HG03558 (cell line): ENCODE results near the gene AXL.
"Not testable (repeated sequence)": the region's sequence is repeated elsewhere in the genome, so short reads cannot be mapped to it uniquely, and the experiment has no call there.

Source experiments
- ATAC-seq: cut with Tn5 transposase; IDR thresholded peaks from one replicate; pipeline ENCODE4 v1.9.1; 2021; ENCODE audit warnings: moderate number of reproducible peaks; ENCODE audit not compliant: unreplicated experiment; ENCODE audit errors: extremely low read depth

The AXL gene

DNA sequence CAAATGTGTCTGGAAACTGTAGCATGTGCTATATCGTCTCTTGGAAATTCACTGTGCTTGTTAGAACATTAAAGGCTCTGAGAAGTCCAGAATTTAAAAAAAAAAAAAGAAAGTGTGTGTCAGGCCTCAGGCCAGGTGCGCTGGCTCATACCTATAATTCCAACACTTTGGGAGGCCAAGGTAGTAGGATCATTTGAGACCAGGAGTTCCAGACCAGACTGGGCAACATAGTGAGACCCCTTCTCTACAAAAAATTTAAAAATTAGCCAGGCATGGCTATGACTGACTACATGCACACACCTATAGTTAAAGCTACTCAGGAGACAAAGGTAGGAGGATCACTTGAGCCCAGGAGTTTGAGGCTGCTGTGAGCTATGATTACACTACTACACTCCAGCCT, 50.0 kb downstream of the AXL start:
- no peak for ATAC-seq

DNA sequence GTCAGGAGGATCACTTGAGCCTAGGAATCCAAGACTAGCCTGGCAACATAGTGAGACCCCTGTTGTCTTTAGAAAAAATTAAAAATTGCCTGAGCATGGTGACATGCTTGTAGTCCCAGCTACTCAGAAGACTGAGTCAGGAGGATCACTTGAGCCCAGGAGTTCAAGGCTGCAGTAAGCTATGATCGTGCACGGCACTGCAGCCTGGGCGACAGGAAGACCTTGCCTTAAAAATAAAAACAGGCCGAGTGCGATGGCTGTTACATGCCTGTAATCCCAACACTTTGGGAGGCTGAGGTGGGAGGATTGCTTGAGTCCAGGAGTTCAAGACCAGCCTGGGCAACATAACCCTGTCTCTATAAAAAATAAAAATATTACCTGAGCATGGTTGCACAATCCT, 50.5 kb downstream of the AXL start:
- no peak for ATAC-seq

DNA sequence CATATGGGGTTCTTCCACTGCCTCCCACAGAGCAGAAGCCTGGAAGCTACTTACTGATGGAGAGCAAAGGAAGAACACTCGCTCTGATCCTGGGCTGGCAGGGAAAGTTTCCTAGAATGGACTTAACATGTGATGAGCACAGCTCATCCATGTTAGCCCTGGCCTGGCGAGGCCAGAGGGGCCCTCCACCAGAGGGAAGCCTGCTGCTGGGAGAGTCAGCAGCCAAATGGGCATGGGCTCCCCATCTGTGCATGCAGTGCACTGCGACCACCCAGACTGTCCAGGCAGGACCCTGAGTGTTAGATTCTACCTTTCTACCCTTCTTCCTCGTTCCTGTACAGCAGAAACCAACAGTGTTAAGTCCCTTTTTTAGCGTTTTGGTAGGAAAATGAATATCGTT, 54.1 kb downstream of the AXL start:
- no peak for ATAC-seq

DNA sequence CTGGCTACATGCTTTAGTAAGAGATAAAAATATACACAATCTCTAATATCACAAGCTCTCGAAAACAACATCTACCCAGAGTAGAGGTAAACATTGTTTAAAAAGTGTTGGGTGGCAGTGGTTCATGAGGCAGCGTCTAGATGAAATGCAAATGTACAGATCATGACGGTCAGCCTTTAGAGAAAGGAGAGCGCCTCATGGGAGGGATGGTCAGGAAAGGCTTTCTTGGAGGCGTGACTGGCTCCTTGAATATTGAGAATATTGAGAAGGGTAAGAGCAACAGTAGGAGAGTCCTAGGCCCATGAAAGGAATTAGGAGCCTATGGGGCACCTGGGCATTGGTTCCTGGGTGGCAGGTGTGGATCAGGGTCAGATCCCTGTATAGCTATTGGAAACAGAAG, 55.8 kb downstream of the AXL start:
- ATAC-seq: no peak

DNA sequence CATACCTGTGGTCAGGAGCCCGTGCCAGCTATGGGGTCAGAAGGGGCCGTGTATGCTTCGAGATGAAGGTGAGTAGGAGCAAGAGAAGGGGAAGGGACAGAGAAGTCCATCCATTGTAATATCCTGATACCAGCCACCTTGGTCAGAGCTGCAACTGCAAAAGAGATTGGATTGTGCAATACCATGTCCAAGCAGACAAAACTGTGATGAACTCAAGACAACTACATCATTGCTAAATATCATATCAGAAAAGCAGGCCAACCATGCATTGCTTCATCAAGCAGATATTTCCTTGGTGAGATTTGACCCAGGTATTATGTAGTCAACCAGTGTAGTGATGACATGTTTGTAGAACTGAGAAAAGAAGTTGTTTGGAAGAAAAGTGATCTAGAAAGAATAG, 57.2 kb downstream of the AXL start:
- ATAC-seq: no peak

DNA sequence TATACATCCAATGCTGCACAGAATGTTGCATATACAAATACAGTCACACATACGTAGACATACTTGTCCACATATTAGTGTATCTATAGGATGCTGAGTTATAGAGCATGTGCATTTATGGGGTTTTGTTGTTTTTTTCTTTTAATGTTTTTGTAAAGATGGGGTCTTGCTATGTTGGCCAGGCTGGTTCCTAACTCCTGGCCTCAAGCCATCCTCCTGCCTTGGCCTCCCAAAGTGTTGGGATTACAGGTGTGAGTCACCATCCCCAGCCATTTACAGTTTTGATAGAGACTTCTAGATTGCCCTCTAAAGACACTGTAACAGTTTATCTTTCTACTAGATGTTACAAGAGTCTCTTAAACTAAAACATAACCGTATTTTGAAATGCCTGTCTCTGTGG, 59.5 kb downstream of the AXL start:
- no peak for ATAC-seq

DNA sequence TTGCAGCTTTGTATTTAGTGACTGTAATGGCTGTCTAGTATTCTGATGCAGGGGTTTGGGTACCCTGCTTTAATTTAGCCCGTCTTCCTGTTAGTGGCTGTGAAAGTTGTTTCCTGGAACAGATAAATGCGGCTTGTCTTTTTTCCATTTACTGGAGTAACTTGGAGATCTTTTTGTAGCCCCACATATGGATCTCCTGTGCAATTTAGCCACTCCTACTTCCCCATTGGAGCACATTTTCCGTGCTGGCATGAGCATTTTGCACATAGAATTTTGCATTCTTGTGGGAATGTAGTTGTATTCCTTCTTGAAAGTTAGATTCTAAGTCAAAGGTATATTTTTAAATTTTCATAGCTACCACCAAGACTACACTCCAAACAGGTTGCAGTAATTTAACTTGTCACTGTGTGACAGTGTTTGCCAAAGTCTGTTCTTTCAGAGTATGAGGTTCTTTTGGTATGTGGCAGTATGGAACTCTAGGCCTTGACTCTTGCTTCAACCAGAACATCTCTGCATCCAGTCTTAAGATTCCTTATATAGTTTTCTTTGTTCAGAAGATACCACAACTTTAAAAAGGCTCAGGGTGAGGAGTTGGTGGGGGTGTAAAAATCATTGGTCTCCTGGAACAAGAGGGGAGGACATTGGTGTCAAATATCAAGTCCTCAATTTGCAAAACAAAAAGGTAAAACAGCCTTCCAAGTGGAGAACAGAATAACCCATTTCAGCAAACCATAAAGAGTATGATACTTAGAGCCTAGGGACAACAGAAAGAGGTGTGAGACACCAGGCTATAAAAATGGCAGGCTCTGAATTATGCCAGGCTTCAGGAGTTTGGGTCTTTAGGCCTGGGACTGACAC, 69.9 kb downstream of the AXL start:
- no peak for ATAC-seq

DNA sequence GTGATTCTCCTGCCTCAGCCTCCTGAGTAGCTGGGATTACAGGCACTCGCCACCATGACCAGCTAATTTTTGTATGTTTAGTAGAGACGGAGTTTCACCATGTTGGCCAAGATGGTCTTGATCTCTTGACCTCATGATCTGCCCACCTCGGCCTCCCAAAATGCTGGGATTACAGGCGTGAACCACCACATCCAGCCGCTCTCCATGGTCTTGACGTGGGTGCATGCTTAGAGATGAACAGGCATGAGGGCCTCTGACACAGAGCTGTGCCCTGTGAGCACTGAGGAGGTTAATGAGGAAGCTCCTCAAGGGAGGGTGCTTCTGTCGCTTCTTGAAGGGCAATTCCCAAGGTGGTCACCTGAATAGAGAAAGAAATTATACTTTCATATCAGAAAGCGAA, 70.8 kb downstream of the AXL start:
- ATAC-seq: not testable (repeated sequence)

DNA sequence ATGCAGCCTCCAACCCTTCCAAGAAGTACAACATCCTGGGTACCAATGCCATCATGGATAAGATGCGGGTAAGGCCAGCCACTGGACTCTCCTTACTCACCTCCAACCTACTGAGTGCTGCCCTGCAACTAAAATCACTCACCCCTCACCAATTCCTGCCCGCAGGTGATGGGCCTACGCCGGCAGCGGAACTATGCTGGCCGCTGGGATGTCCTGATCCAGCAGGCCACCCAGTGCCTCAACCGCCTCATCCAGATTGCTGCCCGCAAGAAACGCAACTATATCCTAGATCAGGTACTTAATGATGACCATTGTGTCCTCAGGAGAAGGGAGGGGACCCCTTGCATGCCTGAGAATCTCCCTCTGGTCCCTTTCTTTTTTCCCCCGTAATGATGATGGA, 75.4 kb downstream of the AXL start:
- ATAC-seq: no peak

DNA sequence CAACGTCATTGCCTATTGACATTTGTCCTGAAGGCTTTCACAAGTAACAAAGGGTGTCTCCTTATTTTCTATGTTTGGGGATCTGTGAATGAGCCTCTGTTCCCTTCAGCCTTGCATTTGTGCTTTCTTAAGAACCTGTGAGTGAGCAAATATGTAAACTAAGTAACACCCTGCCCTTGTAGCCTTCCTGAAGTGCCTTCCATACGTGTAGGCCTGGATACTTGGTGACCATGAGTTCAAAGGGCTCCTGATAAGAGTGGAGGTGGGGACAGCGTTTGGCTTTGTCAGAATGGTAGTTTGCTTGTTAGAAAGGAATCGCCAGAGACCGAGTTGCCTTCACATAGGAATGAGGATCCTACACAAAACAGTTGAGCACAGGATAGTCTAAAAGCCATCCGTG, 76.5 kb downstream of the AXL start:
- ATAC-seq: no peak

DNA sequence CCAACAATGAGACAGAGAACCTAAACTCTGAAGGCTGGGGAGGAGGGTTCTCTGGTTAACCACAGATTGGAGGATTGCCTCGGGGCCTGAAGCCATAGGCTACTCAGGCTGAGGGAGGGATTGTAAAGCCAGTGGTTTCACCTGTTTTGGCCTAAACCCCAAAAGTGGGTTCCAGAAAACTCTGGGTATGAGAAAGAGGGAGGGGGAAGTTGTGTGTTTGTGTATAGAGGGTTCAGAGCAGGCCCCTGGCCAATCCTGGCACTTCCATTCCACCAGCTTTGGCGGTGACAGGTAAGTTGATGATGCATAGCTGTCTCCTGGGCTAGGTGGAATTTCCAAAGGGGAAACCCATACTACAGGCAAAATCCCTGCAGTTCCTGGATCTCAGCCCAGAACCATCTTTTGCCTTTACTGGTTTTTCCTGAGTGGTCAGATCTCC, 77.4 kb downstream of the AXL start:
- no peak for ATAC-seq

DNA sequence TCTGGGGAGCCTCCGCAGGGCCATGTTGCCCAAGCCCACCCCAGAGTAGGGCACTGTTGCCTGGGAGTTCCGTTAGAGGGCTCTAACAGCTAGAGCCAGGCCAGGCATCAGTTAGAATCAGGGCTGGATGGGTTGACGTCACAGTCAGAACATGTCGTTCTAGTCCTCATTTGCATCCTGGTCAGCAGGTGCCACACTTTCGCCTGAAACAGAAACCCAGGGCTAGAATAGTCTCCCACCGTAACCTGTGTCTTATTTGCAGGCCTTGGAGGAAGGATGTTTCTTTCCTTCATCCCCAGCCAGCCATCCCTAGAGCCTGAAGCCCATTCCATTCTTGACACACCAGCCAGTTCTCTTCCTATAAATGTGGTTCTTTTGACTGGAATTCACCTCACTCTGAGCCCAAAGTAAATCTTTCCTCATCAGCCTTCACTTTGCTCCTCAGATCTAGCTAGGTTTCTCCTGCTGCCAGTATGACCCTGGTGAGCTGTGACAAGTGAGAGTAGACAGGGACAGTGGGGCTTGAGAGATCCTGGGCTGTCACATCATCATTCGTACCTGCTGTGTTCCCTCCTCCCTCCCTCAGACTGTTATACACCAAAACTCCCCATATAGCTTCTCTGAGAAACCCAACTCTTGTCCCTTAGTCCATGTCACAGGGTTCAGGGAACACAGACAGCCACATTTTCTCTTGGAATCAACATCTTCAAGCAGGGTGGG, 78.8 kb downstream of the AXL start:
- no peak for ATAC-seq

DNA sequence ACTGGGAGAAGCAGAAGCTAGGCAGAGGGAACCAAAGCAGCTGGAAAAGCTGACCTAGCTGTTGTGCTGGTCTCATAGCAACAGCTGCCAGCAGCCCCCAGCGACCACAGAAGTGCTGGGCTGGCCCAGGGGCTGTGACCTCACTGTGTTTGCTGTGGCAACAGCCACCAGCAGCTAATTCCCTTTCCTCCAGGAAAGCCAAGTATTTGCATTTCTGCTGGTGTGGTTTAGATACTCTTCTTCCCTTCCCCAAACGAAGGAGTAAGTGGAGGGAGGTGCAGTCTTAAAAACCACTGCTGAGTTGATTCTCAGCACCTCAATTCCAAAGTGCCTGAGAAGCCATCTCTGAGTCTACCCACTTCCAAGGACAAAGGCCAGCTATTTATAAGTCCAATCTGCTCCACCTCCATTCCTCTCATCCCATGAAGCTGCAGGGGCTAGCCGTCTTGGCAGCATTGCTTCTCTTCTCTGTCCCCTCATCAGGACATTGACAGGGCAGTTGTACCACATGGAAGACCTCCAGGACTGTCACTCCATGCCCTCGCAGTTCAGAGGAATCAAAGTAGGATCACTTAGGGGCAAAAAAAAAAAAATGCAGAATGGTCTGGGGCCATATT, 79.4 kb downstream of the AXL start:
- ATAC-seq: no peak

DNA sequence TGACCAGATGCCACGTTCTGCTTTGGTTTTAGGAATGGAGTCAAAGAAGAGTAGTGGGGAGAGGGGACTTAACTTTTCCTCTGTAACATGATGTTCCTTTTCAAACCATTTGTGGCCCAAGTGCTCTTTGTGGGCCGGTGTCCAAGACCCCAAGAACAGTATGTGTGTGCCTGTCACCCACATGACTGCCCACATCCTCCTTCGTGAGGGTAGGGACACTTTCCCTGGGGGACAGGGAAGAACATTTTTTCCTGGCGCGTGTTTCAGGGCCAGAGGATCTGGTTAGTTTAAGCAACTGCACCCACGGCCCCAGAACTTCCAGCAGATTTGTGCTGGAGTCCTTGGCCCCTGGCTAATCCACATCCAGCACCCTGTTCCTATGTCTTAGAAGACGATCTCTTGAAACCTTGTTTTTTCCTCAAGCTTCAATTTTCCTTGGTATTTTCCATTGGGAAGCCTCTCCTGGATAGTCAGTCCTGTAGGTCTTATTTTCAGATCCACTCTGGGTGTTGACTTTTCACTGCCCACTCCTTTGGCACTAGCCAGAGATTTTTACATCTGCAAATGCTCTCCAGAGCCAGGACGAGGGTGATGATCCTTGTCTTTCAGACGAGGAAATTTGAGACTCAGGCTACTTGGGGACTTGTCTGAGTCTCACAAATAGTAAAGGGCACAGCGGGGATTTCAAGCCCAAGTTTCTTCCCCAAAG, 80.2 kb downstream of the AXL start:
- ATAC-seq: no peak

DNA sequence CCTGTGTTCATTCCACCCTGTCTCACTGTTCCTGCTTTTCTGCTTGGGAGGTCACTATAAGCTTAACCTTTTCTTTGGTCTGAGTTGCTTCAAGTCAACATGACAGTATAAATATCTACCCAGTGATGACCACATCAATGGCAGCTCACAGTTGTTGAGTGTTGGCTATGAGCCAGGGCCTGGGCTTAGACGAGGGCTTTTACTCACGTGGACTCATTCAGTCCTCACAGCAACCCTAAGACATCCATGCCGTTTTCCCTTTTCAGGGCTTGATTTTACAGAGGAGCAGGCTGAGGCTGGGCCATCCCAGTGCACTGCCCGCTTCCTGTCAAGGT, 80.7 kb downstream of the AXL start:
- ATAC-seq: no peak

DNA sequence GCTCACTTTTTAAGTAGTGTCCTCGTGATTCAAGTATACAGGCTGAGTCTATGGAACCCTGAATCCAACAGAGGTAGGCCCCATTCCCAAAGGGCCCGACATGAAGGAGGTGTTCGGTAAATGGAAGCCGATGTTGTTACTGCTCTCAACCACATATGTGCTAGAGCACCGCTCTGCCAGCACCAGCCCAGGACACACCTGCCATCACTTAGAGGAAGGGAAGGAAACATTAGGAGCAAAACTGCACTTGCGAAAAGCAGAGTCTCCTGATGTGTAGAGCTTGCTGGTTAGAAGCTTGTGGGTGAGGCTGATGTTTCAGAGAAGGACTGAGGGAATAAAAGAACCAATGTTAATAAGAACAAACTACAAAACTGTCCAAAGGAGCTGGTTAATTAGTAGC, 81.5 kb downstream of the AXL start:
- no peak for ATAC-seq

DNA sequence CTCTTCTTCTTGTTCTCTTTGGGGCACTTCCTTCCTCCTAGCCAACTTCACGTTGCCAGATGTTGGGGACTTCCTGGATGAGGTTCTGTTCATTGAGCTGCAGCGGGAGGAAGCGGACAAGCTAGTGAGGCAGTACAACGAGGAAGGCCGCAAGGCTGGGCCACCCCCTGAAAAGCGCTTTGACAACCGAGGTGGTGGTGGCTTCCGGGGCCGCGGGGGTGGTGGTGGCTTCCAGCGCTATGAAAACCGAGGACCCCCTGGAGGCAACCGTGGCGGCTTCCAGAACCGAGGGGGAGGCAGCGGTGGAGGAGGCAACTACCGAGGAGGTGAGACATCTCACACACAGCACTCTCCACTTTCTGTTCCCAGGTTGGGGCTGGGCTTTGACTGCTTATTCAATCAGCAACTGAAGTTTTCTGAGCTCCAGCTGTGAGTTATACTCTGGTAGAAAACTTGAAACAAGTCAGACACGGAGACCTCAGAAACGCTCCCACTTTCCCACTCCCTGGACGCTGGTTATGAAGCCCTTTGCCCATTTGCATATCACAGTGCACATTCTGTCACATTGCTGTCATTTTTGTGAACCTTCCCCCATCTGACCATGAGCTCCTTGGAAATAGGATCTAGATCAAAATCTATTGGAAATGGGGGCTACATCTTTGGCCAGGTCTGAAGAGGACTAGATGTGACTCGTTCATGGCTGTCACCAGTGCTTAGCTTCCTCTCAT, 83.8 kb downstream of the AXL start:
- ATAC-seq: no peak

DNA sequence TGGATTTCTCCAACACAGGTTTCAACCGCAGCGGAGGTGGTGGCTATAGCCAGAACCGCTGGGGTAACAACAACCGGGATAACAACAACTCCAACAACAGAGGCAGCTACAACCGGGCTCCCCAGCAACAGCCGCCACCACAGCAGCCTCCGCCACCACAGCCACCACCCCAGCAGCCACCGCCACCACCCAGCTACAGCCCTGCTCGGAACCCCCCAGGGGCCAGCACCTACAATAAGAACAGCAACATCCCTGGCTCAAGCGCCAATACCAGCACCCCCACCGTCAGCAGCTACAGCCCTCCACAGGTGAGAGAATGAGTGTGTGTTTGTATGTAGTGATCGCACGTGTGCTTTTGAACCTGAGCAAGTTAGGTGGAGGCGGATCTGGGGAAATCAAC, 84.9 kb downstream of the AXL start:
- ATAC-seq: no peak

DNA sequence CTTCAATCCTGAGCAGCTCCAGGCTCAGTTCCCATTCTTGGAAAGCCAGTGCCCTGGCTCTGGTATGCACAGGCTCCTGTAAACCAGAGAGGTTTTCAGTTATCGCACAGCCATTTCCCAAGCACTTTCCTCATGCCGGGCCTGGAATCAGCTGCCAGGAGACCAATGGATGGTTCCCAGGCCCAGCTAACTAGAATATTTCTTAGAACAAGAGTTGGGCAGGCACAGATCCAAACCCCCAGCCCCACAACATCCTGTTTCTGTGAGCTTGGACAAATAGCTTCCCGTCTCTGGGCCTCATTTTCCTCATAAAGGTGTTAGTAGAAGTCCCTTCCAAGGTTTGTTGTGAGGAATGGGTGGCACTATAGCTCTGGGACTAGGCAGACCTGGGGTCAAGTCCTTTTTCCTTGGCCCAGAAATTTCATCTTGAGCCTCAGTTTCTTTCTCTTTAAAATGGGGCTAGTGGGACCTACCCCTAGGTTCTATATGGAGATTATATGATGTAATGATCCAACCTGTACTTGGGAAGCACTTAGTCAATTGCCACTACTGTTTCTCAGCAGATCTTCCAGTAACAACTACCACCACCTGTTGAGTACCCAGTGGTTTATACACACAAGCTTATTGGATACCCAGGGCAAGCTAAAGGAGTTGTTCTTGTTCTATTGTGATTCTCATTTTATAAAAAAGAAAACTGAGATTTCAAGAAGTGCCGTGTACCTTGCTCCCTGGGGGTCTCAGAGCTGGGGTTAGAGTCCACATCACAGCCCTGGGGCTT, 85.9 kb downstream of the AXL start:
- no peak for ATAC-seq
